Activated naive CD4-positive, alpha-beta T cell treated with anti-CD3 and anti-CD28 coated beads, Interleukin-2, amount 10 ng/mL, durations not matched to agents 7 days and 5 days (primary cell): ENCODE data around the gene FAF1.
"Not testable (repeated sequence)": the region's sequence is repeated elsewhere in the genome, so short reads cannot be mapped to it uniquely, and the experiment has no call there.

ENCODE experiments used
- CTCF ChIA-PET: fragments of 350-600 bp; sonication (Branson Sonifier 250); formaldehyde crosslinking; loops from one replicate; lab custom pipeline; 2021; ENCODE audit warnings: antibody characterized with exemption; lab: Charles Lee
- DNase-seq: peaks from one replicate; pipeline ENCODE4 v3.0.0-alpha.2; 2020
- H3K27ac Mint-ChIP-seq: one replicate; pipeline ENCODE4 v1.8.0; 2021; ENCODE audit warnings: mild to moderate bottlenecking, moderate library complexity, mixed read lengths
- H3K27me3 Mint-ChIP-seq: one replicate; pipeline ENCODE4 v1.8.0; 2021; ENCODE audit warnings: mild to moderate bottlenecking, mixed read lengths
- H3K36me3 Mint-ChIP-seq: one replicate; pipeline ENCODE4 v1.8.0; 2021; ENCODE audit warnings: mixed read lengths
- H3K4me1 Mint-ChIP-seq: one replicate; pipeline ENCODE4 v1.8.0; 2021; ENCODE audit warnings: mixed read lengths
- H3K4me3 Mint-ChIP-seq: one replicate; pipeline ENCODE4 v1.8.0; 2021; ENCODE audit warnings: mild to moderate bottlenecking, moderate library complexity, mixed read lengths
- H3K9me3 Mint-ChIP-seq: one replicate; pipeline ENCODE4 v1.8.0; 2021; ENCODE audit warnings: mixed read lengths

FAF1 gene

DNA sequence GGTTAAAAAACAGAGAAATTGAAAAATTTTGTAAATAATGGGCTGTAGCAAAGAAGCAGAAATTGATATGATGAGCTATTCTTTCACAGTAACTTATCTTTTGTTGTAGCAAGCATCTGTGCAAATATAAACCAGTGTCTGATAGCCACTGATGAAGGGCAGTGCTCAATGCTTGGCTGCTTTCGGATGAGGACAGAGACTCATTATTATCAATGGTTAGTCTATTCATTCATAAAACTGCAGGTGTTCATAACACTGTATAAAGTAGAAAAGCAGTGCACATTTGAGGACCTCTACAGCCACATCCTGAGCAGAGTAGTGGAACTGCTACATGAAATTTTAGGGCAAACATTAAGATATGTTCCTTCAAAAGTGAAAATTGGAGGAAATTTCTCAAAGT, 107.2 kb downstream of the FAF1 start:
- Mint-ChIP-seq H3K4me1 (no peaks in the 10 kb centered on the region), H3K4me3 (no peak overlapping the region), H3K9me3 (peaks cover 2% of the 10 kb centered on the region), H3K27ac (no peak overlapping the region), H3K36me3 (peaks cover 7% of the 10 kb centered on the region), H3K27me3 (no peaks in the 10 kb centered on the region)
- CTCF ChIA-PET, result no interaction called here
- no peak for DNase-seq

DNA sequence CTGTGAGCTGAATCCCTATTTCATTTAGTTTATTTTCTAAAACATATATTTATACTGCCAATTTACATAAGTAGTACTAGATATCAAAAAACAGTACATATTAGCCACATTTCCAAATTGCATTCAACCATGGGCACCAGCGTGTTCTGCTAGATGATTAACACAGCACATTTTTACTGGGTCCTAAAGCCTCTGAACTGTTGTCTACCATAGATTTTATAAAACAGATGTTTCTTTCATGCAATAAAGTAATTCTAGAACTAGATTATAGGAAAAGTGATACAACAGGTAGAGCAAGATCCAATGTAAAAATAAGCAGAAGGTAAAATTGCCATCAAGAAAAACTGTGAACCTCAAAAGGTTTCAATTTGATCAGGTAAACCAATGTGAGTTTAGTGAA, 108.6 kb downstream of the FAF1 start:
- no peak for DNase-seq
- Mint-ChIP-seq H3K27ac (no peak overlapping the region), H3K4me1 (no peaks in the 10 kb centered on the region), H3K4me3 (no peak overlapping the region), H3K36me3 (peaks cover 17% of the 10 kb centered on the region), H3K9me3 (peaks cover 8% of the 10 kb centered on the region), H3K27me3 (no peaks in the 10 kb centered on the region)
- CTCF ChIA-PET, result interaction anchor here (1.0 kb wide), 1 partner anchor 208 kb away, joined by 3 read pairs; no protein-coding TSS in a partner anchor

DNA sequence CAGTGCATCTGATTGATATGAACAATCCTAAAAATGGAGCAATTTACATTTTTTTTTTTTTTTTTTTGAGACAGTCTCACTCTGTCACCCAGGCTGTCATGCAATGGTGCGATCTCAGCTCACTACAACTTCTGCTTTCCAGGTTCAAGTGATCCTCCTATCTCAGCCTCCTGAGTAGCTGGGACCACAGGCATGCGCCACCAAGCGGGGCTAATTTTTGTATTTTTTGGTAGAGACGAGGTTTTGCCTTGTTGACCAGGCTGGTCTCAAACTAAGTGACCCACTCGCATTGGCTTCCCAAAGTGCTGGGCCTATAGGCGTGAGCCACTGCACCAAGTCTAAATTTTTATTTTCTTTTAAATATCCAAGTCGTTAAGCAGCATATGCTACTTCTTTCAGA, 109.0 kb downstream of the FAF1 start:
- H3K27me3 Mint-ChIP-seq, result no peaks in the 10 kb centered on the region
- no peak overlapping the region for H3K27ac Mint-ChIP-seq
- CTCF ChIA-PET, result interaction anchor here (0.7 to 1.0 kb wide), 2 partner anchors 209 to 335 kb away, joined by 3 to 4 read pairs; no protein-coding TSS in a partner anchor
- H3K36me3 Mint-ChIP-seq, result peaks cover 18% of the 10 kb centered on the region
- no peak for DNase-seq
- peaks cover 8% of the 10 kb centered on the region for H3K9me3 Mint-ChIP-seq
- H3K4me1 Mint-ChIP-seq, result no peaks in the 10 kb centered on the region
- no peak overlapping the region for H3K4me3 Mint-ChIP-seq

DNA sequence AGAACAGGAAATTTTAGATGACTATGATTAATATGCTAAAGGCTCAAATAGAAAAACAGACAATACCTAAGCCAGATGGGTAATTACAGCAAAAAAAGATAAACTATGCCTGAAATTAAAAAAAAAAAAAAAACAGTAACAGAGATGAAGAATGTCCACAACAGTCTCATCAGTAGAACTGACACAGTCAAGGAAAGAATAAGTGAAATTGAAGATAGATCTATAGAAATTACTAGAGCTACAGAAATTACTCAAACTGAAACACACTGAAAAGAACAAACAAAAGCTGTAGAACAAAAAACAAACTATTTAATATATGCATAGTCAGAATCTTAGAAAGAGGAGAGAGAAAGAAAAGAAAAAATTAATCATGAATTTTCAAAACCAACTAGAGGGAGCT, 112.8 kb downstream of the FAF1 start:
- peaks cover 18% of the 10 kb centered on the region for H3K36me3 Mint-ChIP-seq
- no peak overlapping the region for H3K4me3 Mint-ChIP-seq
- H3K27me3 Mint-ChIP-seq, result no peaks in the 10 kb centered on the region
- no peak for DNase-seq
- H3K27ac Mint-ChIP-seq, result no peak overlapping the region
- no peaks in the 10 kb centered on the region for H3K4me1 Mint-ChIP-seq
- H3K9me3 Mint-ChIP-seq, result peaks cover 8% of the 10 kb centered on the region
- CTCF ChIA-PET, result no interaction called here

DNA sequence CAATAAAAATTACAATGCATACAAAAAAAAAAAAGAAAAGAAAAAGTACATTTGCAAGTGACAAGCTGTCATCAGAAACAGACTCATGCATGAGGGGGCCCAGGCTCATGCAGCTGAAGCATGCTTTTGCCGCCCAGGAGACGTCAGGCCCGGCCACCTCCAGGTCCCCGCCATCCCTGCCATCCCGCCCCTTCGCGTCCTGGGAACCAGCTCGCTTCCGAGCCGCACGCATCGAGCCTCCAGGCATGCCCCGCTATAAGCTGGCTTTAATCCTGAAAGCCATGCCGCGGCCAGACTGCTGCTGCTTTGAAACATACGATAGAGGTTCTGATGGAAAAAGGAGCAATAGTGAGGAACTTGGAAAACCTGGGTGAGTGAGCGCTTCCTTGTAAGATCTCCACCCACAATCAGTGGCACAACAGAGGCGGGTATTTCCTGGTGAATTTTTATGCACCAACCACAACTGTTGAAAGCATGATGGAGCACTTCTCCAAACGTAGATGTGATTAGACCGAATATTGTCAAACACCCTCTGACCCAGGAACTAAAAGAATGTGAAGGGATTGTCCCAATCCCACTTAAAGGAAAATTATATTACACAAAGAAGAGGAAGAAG, 113.7 kb downstream of the FAF1 start:
- no peak overlapping the region for H3K4me3 Mint-ChIP-seq
- peaks cover 8% of the 10 kb centered on the region for H3K9me3 Mint-ChIP-seq
- DNase-seq, result no peak
- peaks cover 17% of the 10 kb centered on the region for H3K36me3 Mint-ChIP-seq
- no peaks in the 10 kb centered on the region for H3K4me1 Mint-ChIP-seq
- CTCF ChIA-PET, result no interaction called here
- H3K27me3 Mint-ChIP-seq, result no peaks in the 10 kb centered on the region
- H3K27ac Mint-ChIP-seq, result no peak overlapping the region

DNA sequence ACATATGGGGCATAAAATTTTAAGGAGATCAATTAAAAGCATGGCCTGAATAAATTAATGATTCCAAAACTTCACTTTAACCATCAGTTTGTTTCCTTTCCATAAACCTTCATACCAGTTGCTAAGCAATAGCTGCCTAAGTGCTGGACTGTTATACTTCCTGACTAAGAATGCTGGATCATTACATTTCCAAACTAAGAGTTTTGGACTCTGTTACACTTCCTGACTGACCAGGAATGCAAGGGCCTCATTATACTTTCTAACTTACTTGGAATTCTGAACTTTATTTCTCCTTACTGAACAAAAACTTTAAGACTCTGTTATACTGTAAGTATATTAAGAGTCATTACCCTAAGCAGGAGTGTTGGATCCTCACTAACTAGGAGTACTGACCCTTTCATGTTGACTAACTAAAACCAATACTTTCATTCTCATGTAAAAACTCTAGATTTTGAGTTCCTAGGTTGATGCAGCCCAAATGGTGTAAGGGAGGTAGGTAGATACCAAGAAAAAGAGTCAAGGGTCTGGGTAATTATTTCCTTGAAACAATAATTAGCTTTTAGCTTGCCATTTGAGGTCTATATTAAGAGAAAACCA, 118.2 kb downstream of the FAF1 start:
- Mint-ChIP-seq H3K4me1 (no peaks in the 10 kb centered on the region), H3K27me3 (no peaks in the 10 kb centered on the region), H3K27ac (no peak overlapping the region), H3K4me3 (no peak overlapping the region), H3K36me3 (peaks cover 11% of the 10 kb centered on the region), H3K9me3 (peaks cover 5% of the 10 kb centered on the region)
- no peak for DNase-seq
- CTCF ChIA-PET, result no interaction called here

DNA sequence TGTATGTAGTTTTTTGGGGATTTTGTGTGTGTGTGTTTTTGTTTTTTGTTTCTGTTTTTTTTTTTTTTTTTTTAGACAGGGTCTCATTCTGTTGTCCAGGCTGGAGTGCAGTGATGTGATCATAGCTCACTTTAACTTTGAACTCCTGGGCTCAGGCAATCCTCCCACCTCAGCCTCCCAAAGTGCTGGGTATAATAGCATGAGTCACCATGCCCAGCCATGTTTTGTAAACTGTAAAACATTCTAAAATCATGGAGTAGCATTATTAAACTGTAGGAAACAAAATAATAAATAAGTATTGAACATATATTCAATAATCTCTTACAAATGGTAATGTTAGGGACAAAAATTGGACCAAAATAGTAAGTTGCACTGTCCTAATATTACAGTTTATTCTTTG, 124.0 kb downstream of the FAF1 start:
- H3K4me3 Mint-ChIP-seq, result no peak overlapping the region
- no peaks in the 10 kb centered on the region for H3K27me3 Mint-ChIP-seq
- no peaks in the 10 kb centered on the region for H3K4me1 Mint-ChIP-seq
- H3K27ac Mint-ChIP-seq, result no peak overlapping the region
- peaks cover 18% of the 10 kb centered on the region for H3K36me3 Mint-ChIP-seq
- CTCF ChIA-PET, result no interaction called here
- DNase-seq, result no peak
- peaks cover 5% of the 10 kb centered on the region for H3K9me3 Mint-ChIP-seq

DNA sequence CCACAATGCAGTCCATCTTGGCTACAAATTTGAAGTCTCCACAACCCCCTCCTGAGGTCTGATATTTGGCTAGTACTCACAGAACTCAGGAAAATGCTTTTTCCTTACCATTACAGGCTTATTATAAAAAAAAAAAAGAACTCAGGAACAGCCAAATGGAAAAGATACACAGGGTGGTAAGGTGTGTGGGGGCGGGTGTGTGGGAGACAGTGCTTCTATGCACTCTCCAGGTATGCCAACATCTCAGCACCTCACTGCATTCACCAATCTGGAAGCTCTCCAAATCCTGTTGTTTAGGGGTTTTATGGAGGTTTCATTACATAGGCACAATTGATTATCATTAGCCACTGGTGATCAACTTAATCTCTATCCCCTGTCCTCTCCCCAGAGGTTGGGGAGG, 126.9 kb downstream of the FAF1 start:
- DNase-seq, result no peak
- H3K36me3 Mint-ChIP-seq, result peaks cover 18% of the 10 kb centered on the region
- no peaks in the 10 kb centered on the region for H3K27me3 Mint-ChIP-seq
- H3K27ac Mint-ChIP-seq, result no peak overlapping the region
- CTCF ChIA-PET, result no interaction called here
- no peak overlapping the region for H3K4me3 Mint-ChIP-seq
- H3K4me1 Mint-ChIP-seq, result no peaks in the 10 kb centered on the region
- H3K9me3 Mint-ChIP-seq, result peaks cover 6% of the 10 kb centered on the region

DNA sequence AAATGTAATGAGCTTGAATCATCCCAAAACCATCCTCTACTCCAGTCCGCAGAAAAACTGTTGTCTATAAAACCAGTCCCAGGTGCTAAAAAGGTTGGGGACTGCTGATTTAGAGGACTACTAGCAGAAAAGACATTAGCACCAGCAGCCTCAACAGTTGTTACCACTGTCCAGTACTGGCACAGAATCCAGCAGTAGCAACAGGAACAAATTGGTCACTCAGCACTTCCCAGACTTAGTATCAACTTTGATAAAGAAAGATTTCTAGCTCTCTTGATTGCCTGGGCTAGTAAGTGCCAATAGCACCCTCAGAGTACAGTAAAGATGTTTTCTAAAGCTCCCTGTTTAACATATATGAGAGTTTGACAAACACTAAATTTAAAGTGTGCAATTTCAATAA, 127.9 kb downstream of the FAF1 start:
- CTCF ChIA-PET, result interaction anchor here (0.6 kb wide), 1 partner anchor 335 kb away, joined by 4 read pairs; no protein-coding TSS in a partner anchor
- Mint-ChIP-seq H3K4me3 (no peak overlapping the region), H3K4me1 (no peaks in the 10 kb centered on the region), H3K36me3 (peaks cover 17% of the 10 kb centered on the region), H3K27ac (no peak overlapping the region), H3K9me3 (peaks cover 6% of the 10 kb centered on the region), H3K27me3 (no peaks in the 10 kb centered on the region)
- no peak for DNase-seq

DNA sequence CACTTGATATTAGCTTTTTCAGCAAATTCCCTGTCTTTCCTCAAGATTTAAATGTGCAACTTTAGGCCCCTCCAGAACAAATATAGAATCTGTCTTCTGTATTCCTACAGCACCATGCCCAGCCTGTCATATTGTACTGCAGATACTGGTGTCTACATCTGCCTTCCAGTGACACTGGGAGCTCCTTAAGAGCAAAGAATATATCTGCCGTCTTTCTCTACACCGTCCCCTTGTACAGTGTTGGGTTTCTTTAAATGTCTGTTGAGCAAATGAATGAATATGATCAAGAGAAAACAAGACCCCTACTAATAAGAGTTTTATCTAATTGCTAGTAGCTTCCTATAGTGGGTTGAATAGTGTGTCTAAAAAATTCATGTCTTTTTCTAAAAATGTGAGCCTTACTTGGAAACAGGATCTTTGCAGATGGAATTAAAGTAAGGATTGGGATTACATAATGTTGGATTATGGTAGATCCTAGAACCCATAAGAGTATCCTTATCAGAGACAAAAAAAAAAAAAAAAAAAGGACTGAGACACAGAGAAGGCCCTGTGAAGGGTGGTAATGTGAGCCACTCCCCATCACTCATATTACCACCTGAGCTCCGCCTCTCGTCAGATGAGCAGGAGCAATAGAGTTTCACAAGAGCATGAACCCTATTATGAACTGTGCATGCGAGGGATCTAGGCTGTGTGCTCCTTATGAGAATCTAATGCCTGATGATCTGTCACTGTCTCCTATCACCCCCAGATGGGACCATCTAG, 128.6 kb downstream of the FAF1 start:
- Mint-ChIP-seq H3K4me3 (no peak overlapping the region), H3K27me3 (no peaks in the 10 kb centered on the region), H3K9me3 (peaks cover 6% of the 10 kb centered on the region), H3K27ac (no peak overlapping the region), H3K4me1 (no peaks in the 10 kb centered on the region), H3K36me3 (peaks cover 16% of the 10 kb centered on the region)
- DNase-seq, result no peak
- CTCF ChIA-PET, result interaction anchor here (0.6 kb wide), 1 partner anchor 335 kb away, joined by 4 read pairs; no protein-coding TSS in a partner anchor

DNA sequence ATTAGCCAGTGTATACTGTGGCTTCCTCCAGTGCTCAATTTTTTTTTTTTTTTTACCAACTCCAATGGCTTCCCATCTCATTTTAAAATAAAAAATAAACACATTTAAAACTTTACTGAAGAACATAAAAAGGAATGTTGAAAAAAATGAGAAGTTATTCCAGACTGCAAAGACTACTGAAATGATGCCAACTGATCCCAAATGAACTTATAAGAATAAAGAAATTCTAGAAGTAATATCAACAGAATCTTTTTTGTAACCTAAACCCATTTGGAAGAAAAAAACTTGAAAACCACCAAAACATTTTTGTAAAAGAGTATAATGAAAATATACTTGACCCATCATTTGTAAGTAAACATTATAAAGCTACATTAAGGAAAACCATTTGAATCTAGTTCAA, 129.4 kb downstream of the FAF1 start:
- Mint-ChIP-seq H3K4me3 (no peak overlapping the region), H3K9me3 (peaks cover 6% of the 10 kb centered on the region), H3K4me1 (no peaks in the 10 kb centered on the region), H3K27ac (no peak overlapping the region), H3K27me3 (no peaks in the 10 kb centered on the region), H3K36me3 (peaks cover 15% of the 10 kb centered on the region)
- CTCF ChIA-PET, result no interaction called here
- no peak for DNase-seq

DNA sequence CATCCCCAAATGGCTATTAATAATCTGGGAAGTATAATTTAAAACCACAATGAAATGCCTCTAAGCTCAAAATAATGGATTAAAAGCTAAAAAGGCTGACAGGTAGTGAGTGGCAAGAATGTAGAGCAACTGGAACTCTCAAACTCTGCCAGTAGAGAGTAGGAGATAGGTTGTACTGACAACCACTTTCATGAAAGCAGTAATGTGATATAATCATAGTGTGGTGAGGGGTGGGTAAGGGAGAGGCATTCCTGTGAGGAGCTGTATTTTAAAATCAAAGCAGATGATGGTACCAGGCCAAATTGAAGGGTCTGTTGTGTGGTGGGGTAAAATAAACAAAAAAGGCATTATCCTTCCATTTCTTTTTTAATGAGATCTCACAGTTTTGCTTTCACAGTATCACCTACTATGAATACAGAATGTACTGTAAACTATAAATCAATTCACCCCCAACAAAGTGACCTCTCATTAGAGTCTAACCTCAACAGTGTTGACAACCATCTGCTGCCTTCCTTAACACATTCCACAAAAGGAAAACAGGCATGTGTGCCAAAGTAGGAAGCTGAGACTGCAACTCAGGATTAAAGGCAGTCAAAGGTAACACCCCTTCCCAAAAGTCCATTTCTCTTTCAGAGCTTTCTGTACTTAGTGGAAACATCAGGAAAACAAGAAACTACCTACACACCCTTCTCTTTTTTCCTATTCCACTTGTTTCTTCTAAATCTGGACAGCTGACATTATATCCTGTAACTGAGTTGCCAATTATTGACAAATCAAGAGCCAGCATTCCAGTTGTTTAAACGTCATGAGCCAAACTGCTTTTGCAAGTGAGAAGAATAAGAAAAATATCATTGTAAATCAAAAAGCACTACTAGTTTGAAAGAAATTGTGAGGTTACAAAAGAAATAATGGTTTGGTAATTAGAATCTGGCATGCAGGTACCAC, 130.8 kb downstream of the FAF1 start:
- H3K4me3 Mint-ChIP-seq, result no peak overlapping the region

DNA sequence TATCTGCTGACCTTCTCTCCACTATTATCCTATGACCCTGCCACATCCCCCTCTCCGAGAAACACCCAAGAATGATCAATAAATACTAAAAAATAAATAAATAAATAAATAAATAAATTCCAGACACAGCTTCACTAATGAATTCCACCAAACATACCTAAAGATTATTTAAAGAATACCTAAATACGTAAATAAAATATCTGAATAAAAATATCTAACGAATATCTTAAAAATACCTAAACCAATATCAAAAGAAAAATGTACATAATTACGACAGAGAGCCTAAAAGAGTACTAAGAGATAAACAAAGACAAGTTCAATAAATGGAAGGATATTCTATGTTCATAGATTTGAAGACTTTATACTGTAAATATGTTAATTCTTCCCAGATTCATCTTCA, 132.5 kb downstream of the FAF1 start:
- Mint-ChIP-seq H3K4me3 (no peak overlapping the region), H3K27ac (no peak overlapping the region), H3K9me3 (peaks cover 4% of the 10 kb centered on the region), H3K36me3 (peaks cover 3% of the 10 kb centered on the region), H3K4me1 (no peaks in the 10 kb centered on the region), H3K27me3 (no peaks in the 10 kb centered on the region)
- no peak for DNase-seq
- CTCF ChIA-PET, result no interaction called here

More for the DNA sequence above, 130.8 kb downstream of the FAF1 start:
- H3K27me3 Mint-ChIP-seq, result no peaks in the 10 kb centered on the region
- peaks cover 11% of the 10 kb centered on the region for H3K36me3 Mint-ChIP-seq
- no peak for DNase-seq
- H3K9me3 Mint-ChIP-seq, result peaks cover 4% of the 10 kb centered on the region
- H3K4me1 Mint-ChIP-seq, result no peaks in the 10 kb centered on the region
- H3K27ac Mint-ChIP-seq, result no peak overlapping the region
- CTCF ChIA-PET, result interaction anchor here (0.6 kb wide), 1 partner anchor 230 kb away, joined by 3 read pairs; no protein-coding TSS in a partner anchor

DNA sequence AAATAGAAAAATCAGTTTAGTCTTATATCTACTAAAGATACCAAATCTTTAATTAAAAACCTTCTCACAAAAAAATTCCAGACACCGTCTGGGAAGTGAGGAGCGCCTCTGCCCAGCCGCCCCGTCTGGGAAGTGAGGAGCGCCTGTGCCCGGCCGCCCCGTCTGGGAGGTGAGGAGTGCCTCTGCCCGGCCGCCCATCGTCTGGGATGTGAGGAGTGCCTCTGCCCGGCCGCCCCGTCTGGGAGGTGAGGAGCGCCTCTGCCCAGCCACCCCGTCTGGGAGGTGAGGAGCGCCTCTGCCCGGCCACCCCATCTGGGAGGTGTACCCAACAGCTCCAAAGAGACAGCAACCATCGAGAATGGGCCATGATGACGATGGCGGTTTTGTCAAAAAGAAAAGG, 133.3 kb downstream of the FAF1 start:
- H3K4me3 Mint-ChIP-seq, H3K27me3 Mint-ChIP-seq, DNase-seq, H3K9me3 Mint-ChIP-seq, H3K27ac Mint-ChIP-seq, CTCF ChIA-PET, H3K4me1 Mint-ChIP-seq, H3K36me3 Mint-ChIP-seq: not testable (repeated sequence)
